ENCODE data around the gene KLK15.

DNA sequence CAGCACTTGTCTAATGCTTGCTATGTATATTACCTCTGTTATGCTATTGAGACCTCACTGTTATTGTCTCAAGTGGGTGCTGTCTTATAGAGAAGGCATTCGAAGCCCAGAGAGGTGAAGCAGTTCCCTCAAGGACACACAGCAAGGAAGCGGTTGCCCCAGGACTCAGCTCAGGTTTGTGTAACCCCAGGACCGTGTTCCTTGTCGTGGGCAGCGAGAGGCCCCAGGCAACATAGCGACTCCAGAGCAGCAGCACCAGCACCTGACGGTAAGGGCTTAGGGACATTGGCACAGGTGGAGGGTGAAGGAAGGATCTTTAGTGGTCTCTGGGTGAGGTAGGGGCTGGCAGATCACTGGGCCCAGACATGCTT, 2.4 kb downstream of the KLK15 start:
- TF ChIP-seq POLR2A (IDR thresholded peaks at IDR 0.05; ENCODE audit: low read depth): no peak
- TF ChIP-seq, protein P1, sequence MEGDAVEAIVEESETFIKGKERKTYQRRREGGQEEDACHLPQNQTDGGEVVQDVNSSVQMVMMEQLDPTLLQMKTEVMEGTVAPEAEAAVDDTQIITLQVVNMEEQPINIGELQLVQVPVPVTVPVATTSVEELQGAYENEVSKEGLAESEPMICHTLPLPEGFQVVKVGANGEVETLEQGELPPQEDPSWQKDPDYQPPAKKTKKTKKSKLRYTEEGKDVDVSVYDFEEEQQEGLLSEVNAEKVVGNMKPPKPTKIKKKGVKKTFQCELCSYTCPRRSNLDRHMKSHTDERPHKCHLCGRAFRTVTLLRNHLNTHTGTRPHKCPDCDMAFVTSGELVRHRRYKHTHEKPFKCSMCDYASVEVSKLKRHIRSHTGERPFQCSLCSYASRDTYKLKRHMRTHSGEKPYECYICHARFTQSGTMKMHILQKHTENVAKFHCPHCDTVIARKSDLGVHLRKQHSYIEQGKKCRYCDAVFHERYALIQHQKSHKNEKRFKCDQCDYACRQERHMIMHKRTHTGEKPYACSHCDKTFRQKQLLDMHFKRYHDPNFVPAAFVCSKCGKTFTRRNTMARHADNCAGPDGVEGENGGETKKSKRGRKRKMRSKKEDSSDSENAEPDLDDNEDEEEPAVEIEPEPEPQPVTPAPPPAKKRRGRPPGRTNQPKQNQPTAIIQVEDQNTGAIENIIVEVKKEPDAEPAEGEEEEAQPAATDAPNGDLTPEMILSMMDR (IDR thresholded peaks at IDR 0.05): no peak
- TF ChIP-seq POLR2AphosphoS5 (IDR thresholded peaks at IDR 0.05): no peak
- no peak for TF ChIP-seq EP300 (IDR thresholded peaks at IDR 0.05)

Data from esophagus muscularis mucosa (tissue), 4 donors.